Measurements from ENCODE around the gene UTY. TPM values are rescaled to one million over a fixed set of nuclear protein-coding genes. Genes with fewer than 3 reads are reported as not detected.

UTY gene
- total and polyA plus RNA-seq, 2 of the 8 experiments (the other 6 are each of a cell fraction or from before 2014, with no cell fraction given) = 7.2 to 20.4 TPM

DNA sequence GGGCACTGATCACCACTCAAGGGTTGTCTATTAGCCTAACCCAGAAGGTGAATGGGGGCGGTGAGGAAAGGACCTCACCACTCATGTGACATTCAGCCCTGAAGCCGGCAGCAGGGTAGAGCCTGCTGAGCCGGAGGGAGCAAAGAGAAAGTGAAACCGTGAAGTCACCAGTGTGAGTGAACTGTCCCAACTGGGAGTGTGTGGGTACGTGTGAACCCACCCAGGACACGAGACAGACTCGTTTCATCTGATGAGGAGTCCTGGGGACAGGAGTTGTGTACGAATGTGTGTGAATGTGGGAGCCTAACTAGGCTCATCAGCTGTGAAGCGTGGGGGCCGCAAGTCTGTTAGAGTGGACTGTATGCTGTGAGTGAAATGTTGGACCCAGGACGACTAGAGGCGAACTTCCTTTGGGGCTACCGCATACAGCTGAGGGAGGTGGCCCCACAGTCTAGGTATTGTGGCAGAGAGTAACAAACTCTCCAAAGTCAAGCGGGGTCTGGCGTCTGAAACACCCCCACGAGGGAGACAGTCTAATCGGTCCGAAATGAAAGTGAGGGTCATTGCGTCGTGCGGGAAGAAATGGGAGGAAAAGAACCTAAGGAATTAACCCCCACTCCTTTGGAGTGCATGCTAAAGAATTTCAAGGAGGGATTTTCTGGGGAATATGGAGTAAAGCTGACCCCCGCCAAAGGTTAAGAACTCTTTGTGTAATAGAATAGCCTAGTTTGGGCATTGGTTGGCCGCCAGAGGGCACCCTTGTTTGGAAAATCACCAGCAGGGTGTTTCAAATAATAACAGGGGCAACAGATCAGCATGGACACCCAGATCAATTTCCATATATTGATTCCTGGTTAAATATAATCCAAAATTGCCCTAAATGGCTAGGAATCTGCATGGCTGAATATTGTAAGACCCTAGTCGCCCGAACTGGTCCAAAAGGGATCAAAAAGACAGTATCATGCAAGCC lies 43.6 kb downstream of the UTY start (continued):
- TF ChIP-seq, protein P1, sequence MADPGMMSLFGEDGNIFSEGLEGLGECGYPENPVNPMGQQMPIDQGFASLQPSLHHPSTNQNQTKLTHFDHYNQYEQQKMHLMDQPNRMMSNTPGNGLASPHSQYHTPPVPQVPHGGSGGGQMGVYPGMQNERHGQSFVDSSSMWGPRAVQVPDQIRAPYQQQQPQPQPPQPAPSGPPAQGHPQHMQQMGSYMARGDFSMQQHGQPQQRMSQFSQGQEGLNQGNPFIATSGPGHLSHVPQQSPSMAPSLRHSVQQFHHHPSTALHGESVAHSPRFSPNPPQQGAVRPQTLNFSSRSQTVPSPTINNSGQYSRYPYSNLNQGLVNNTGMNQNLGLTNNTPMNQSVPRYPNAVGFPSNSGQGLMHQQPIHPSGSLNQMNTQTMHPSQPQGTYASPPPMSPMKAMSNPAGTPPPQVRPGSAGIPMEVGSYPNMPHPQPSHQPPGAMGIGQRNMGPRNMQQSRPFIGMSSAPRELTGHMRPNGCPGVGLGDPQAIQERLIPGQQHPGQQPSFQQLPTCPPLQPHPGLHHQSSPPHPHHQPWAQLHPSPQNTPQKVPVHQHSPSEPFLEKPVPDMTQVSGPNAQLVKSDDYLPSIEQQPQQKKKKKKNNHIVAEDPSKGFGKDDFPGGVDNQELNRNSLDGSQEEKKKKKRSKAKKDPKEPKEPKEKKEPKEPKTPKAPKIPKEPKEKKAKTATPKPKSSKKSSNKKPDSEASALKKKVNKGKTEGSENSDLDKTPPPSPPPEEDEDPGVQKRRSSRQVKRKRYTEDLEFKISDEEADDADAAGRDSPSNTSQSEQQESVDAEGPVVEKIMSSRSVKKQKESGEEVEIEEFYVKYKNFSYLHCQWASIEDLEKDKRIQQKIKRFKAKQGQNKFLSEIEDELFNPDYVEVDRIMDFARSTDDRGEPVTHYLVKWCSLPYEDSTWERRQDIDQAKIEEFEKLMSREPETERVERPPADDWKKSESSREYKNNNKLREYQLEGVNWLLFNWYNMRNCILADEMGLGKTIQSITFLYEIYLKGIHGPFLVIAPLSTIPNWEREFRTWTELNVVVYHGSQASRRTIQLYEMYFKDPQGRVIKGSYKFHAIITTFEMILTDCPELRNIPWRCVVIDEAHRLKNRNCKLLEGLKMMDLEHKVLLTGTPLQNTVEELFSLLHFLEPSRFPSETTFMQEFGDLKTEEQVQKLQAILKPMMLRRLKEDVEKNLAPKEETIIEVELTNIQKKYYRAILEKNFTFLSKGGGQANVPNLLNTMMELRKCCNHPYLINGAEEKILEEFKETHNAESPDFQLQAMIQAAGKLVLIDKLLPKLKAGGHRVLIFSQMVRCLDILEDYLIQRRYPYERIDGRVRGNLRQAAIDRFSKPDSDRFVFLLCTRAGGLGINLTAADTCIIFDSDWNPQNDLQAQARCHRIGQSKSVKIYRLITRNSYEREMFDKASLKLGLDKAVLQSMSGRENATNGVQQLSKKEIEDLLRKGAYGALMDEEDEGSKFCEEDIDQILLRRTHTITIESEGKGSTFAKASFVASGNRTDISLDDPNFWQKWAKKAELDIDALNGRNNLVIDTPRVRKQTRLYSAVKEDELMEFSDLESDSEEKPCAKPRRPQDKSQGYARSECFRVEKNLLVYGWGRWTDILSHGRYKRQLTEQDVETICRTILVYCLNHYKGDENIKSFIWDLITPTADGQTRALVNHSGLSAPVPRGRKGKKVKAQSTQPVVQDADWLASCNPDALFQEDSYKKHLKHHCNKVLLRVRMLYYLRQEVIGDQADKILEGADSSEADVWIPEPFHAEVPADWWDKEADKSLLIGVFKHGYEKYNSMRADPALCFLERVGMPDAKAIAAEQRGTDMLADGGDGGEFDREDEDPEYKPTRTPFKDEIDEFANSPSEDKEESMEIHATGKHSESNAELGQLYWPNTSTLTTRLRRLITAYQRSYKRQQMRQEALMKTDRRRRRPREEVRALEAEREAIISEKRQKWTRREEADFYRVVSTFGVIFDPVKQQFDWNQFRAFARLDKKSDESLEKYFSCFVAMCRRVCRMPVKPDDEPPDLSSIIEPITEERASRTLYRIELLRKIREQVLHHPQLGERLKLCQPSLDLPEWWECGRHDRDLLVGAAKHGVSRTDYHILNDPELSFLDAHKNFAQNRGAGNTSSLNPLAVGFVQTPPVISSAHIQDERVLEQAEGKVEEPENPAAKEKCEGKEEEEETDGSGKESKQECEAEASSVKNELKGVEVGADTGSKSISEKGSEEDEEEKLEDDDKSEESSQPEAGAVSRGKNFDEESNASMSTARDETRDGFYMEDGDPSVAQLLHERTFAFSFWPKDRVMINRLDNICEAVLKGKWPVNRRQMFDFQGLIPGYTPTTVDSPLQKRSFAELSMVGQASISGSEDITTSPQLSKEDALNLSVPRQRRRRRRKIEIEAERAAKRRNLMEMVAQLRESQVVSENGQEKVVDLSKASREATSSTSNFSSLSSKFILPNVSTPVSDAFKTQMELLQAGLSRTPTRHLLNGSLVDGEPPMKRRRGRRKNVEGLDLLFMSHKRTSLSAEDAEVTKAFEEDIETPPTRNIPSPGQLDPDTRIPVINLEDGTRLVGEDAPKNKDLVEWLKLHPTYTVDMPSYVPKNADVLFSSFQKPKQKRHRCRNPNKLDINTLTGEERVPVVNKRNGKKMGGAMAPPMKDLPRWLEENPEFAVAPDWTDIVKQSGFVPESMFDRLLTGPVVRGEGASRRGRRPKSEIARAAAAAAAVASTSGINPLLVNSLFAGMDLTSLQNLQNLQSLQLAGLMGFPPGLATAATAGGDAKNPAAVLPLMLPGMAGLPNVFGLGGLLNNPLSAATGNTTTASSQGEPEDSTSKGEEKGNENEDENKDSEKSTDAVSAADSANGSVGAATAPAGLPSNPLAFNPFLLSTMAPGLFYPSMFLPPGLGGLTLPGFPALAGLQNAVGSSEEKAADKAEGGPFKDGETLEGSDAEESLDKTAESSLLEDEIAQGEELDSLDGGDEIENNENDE (IDR thresholded peaks at IDR 0.05; ENCODE audit: insufficient replicate concordance, low read length) = no peak

Measured in H1 (cell line).